HepG2 (cell line): ENCODE measurements around the gene NRDE2. TPM values are rescaled to one million over a fixed set of nuclear protein-coding genes. Genes with fewer than 3 reads are reported as not detected.

ENCODE experiments used
- CTCF ChIP-seq: sonication (generic); formaldehyde crosslinking; IDR thresholded peaks from 2 replicates; pipeline ENCODE4 v1.5.0; 2020; ENCODE audit warnings: mild to moderate bottlenecking, missing genetic modification reagents, moderate library complexity
- GMEB1 ChIP-seq: sonication (generic); formaldehyde crosslinking; IDR thresholded peaks from 2 replicates; pipeline ENCODE4 v1.5.1; 2020; ENCODE audit warnings: missing genetic modification reagents, mild to moderate bottlenecking, borderline replicate concordance
- GZF1 ChIP-seq: sonication (generic); formaldehyde crosslinking; IDR thresholded peaks from 2 replicates; pipeline ENCODE4 v1.5.1; 2020; ENCODE audit warnings: mild to moderate bottlenecking, missing genetic modification reagents
- HIVEP1 ChIP-seq: sonication (generic); formaldehyde crosslinking; IDR thresholded peaks from 2 replicates; pipeline ENCODE4 v1.4.0; 2020; ENCODE audit warnings: mild to moderate bottlenecking, missing genetic modification reagents
- KAT8 ChIP-seq: IDR thresholded peaks from 2 replicates; pipeline ENCODE4 v1.6.1; 2016; ENCODE audit warnings: missing genetic modification reagents, missing compliant biosample characterization
- LCORL ChIP-seq, 2 experiments: fragments of 450-650 bp in 1 of 2; sonication (generic) in 1 of 2; formaldehyde crosslinking in 1 of 2; IDR thresholded peaks; 2 replicates each; pipeline versions ENCODE4 v1.5.0 to v1.6.1; 2017 to 2020; ENCODE audit warnings: antibody characterized with exemption in 1 of 2, missing genetic modification reagents in 1 of 2
- MXD4 ChIP-seq: IDR thresholded peaks from 2 replicates; pipeline ENCODE4 v1.6.1; 2016; ENCODE audit warnings: mild to moderate bottlenecking, missing biosample characterization, missing genetic modification reagents
- PLSCR1 ChIP-seq: sonication (generic); formaldehyde crosslinking; IDR thresholded peaks from 2 replicates; pipeline ENCODE4 v1.5.0; 2020; ENCODE audit warnings: missing genetic modification reagents, mild to moderate bottlenecking, borderline replicate concordance
- RBM39 ChIP-seq: fragments of 200-400 bp; formaldehyde crosslinking; IDR thresholded peaks from one replicate; pipeline ENCODE4 v1.6.1; 2018; ENCODE audit warnings: antibody characterized with exemption, mild to moderate bottlenecking, low read depth, low read length; ENCODE audit not compliant: poor library complexity, severe bottlenecking
- SMARCE1 ChIP-seq: fragments of 450-650 bp; IDR thresholded peaks from 2 replicates; pipeline ENCODE4 v1.6.1; 2017; ENCODE audit warnings: borderline replicate concordance
- TSC22D2 ChIP-seq: sonication (generic); formaldehyde crosslinking; IDR thresholded peaks from 2 replicates; pipeline ENCODE4 v1.5.1; 2020; ENCODE audit warnings: missing genetic modification reagents, mild to moderate bottlenecking, borderline replicate concordance
- ZFX ChIP-seq: sonication (generic); formaldehyde crosslinking; IDR thresholded peaks from 2 replicates; pipeline ENCODE4 v1.4.0; 2020; ENCODE audit warnings: mild to moderate bottlenecking, low read depth, missing genetic modification reagents, moderate library complexity
- ZNF407 ChIP-seq: sonication (generic); formaldehyde crosslinking; IDR thresholded peaks from one replicate; pipeline ENCODE4 v1.5.1; 2020; ENCODE audit warnings: mild to moderate bottlenecking, missing genetic modification reagents; ENCODE audit errors: not compliant biosample characterization
- polyA plus RNA-seq, 8 experiments: library from polyadenylated mRNA; depleted of rRNA in 3 of 8; stranded (reverse) in 7 of 8; unstranded in 1 of 8; fragments of >200 nt; fragmentation: Illumina TruSeq in 4 of 8; extraction: Trizol in 4 of 8; gene quantifications; 2 replicates each; pipeline versions ENCODE4 v1.2.1 to v1.2.3, GENCODE V29; 2011 to 2016; ENCODE audit warnings: low read depth in 4 of 8, missing spikeins in 1 of 8, mixed read lengths in 1 of 8; ENCODE audit not compliant: insufficient read depth in 1 of 8
- total RNA-seq, 5 experiments: library from RNA; depleted of rRNA; stranded (reverse); fragments of >200 nt; fragmentation: Illumina TruSeq; extraction: Trizol; gene quantifications; 2 replicates each; pipeline ENCODE4 v1.2.3, GENCODE V29; 2016; ENCODE audit warnings: low read depth in 1 of 5

Gene NRDE2
- total and polyA plus RNA-seq, 2 of the 13 experiments (the other 11 are each of a cell fraction or from before 2014, with no cell fraction given): 5.6 to 12.5 TPM

GRCh38 chr14:90235179-90235976 is 96.4 kb downstream of the NRDE2 start (continued):
- TF ChIP-seq CTCF (peak; percentile 90), GZF1 (no peak), KAT8 (CRISPR knock-in tag) (0 out of 2 replicates have a peak, but pooled peaks have one; percentile 20), TSC22D2 (CRISPR knock-in tag) (no peak), MXD4 (CRISPR knock-in tag) (no peak), LCORL (IDR thresholded peaks at IDR 0.05) (no peak), LCORL (CRISPR knock-in tag; IDR thresholded peaks at IDR 0.05) (no peak), ZFX (CRISPR knock-in tag) (no peak), HIVEP1 (no peak), ZNF407 (CRISPR knock-in tag) (no peak), PLSCR1 (no peak), RBM39 (no peak), GMEB1 (CRISPR knock-in tag) (no peak), SMARCE1 (no peak)
